Fibroblast of villous mesenchyme (primary cell): Measurements from ENCODE around the gene LYPD1. TPM values are rescaled to one million over a fixed set of nuclear protein-coding genes. Genes with fewer than 3 reads are reported as not detected.

Source experiments
- DNase-seq: peaks from one replicate; pipeline ENCODE4 v3.0.0-alpha.2; 2010; ENCODE audit warnings: low read depth
- H3K4me3 ChIP-seq: 2 replicates; pipeline ENCODE4 v1.5.1; 2011; ENCODE audit warnings: low read depth, mild to moderate bottlenecking, low read length
- total RNA-seq: library from RNA; depleted of rRNA; stranded (reverse); fragments of >200 nt; gene quantifications from 2 replicates; pipeline ENCODE4 v1.2.3, GENCODE V29; 2012
- TF ChIP-seq, protein P1 (sequence below): IDR thresholded peaks from 2 replicates; pipeline ENCODE4 v1.5.1; 2012; ENCODE audit warnings: low read depth, mild to moderate bottlenecking, low read length; ENCODE audit not compliant: insufficient read depth

The LYPD1 gene
- total RNA-seq, 1 donor: 16.0 TPM

DNA sequence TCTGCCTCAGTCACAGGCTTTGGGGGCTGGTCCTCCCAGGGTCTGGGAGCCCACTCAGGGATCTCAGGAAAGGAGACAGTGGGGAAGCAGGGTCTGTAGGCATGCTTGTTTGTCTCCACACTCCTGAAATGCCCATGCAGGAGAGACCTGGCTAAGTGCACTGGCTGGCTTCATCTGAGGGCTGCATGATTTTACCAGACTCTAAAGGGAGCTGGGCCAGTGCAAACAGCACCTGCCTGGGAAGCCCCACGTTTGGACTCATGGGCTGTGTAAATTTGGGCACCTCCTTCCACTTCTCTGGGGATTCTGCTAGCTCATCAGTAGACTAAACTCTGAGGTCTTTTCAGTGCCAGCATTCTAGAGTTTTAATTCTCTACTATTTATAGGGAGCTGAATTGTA lies 33.7 kb downstream of the LYPD1 start:
- DNase-seq: no peak
- TF ChIP-seq, protein P1, sequence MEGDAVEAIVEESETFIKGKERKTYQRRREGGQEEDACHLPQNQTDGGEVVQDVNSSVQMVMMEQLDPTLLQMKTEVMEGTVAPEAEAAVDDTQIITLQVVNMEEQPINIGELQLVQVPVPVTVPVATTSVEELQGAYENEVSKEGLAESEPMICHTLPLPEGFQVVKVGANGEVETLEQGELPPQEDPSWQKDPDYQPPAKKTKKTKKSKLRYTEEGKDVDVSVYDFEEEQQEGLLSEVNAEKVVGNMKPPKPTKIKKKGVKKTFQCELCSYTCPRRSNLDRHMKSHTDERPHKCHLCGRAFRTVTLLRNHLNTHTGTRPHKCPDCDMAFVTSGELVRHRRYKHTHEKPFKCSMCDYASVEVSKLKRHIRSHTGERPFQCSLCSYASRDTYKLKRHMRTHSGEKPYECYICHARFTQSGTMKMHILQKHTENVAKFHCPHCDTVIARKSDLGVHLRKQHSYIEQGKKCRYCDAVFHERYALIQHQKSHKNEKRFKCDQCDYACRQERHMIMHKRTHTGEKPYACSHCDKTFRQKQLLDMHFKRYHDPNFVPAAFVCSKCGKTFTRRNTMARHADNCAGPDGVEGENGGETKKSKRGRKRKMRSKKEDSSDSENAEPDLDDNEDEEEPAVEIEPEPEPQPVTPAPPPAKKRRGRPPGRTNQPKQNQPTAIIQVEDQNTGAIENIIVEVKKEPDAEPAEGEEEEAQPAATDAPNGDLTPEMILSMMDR: no peak
- H3K4me3 ChIP-seq: no peak overlapping the region

- TF ChIP-seq, protein P1: no peak
- DNase-seq: no peak
- no peak overlapping the region for H3K4me3 ChIP-seq
Measured at GRCh38 chr2:132633635-132634034, 36.4 kb downstream of the LYPD1 start.

GRCh38 chr2:132632000-132632649 lies 37.9 kb downstream of the LYPD1 start:
- no peak overlapping the region for H3K4me3 ChIP-seq
- peak; percentile 12 for DNase-seq

DNA sequence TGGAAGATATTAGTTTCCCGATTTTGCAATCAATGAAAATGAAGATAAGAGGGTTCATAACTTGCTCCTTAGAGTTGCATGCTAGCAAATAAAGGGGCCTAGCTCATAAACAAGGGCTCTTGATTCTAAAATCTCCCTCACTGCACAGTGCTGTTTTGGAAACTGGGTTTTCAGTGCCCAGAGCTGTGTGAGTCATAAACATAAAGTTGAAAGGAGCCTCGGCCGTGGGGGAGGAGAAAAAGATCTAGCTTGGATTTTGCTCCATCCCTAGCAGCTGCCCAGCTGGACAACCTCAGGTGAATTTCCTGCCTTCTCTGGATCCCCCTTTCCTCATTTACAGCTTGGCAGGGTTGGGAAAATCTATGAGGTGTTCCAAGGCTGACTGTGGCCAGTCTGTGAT lies 42.5 kb downstream of the LYPD1 start:
- DNase-seq: peak; percentile 16
- H3K4me3 ChIP-seq: no peak overlapping the region
- TF ChIP-seq, protein P1: no peak

More at GRCh38 chr2:132632000-132632649, 37.9 kb downstream of the LYPD1 start:
- TF ChIP-seq, protein P1: no peak

DNA sequence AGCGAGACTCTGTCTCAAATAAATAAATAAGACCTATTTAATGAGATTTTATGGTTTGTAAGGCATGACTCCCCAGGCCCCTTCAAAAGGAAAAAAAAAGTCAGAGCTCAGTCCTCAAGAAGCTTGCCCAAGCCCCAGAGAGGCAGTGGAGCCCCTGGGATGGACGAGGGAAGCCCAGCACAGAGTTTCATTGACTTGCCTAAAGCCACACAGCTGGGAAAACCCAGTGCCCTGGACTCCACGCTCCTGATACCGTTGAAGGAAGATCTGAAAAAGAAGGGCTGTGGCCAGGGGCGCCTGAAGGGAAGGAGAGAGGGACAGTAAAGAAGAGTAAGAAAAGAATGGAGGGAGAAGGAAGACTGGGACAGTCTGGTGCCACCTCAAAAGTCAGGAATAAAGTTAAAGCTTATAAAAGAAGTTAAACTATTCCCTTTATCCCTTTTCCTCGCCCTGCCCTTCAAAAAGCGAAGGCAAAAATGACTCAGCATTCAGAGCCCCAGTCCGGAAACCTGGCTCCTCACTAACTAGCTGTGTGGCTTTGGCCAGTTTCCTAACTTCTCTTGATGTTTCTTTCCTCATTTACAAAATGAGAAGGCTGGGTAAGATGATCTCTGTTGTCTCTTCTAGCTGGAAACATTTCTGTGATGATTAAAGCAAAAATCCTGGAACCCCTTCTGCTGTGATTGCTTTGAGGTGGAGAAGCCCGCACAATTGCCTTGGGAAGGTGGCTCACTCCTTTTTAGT lies 46.7 kb downstream of the LYPD1 start:
- TF ChIP-seq, protein P1: no peak
- no peak overlapping the region for H3K4me3 ChIP-seq
- peak; percentile 44 for DNase-seq

- DNase-seq: no peak
- TF ChIP-seq, protein P1: no peak
- no peak overlapping the region for H3K4me3 ChIP-seq
Measured at GRCh38 chr2:132621131-132621875, 48.7 kb downstream of the LYPD1 start.
